ENCODE results near the gene DNAJC28.

GRCh38 chr21:33490991-33491372 lies 534 bp downstream of the DNAJC28 start:
- no peak for TF ChIP-seq EP300 (IDR thresholded peaks at IDR 0.05; ENCODE audit: borderline replicate concordance)
- TF ChIP-seq TCF12 (IDR thresholded peaks at IDR 0.05; ENCODE audit: low read depth) = no peak
- TF ChIP-seq REST (IDR thresholded peaks at IDR 0.05; ENCODE audit: low read depth) = no peak
- no peak for TF ChIP-seq TAF1 (IDR thresholded peaks at IDR 0.05; ENCODE audit: low read depth)
- no peak for TF ChIP-seq RAD21 (IDR thresholded peaks at IDR 0.05; ENCODE audit: low read depth)
- TF ChIP-seq ZBTB7A (IDR thresholded peaks at IDR 0.05; ENCODE audit: low read depth) = no peak
- no peak; the same call in 1 of the 2 replicates for TF ChIP-seq MAX (IDR thresholded peaks at IDR 0.05)
- TF ChIP-seq NFIC (IDR thresholded peaks at IDR 0.05) = no peak
- no peak for TF ChIP-seq YY1 (IDR thresholded peaks at IDR 0.05; ENCODE audit: low read depth)
- no peak for TF ChIP-seq CREB1 (IDR thresholded peaks at IDR 0.05; ENCODE audit: low read depth)

All from Ishikawa (cell line).